ENCODE results near the gene SNX6.

GRCh38 chr14:34616360-34616759 lies 13.6 kb downstream of the SNX6 start:
- TF ChIP-seq POLR2A (IDR thresholded peaks at IDR 0.05) (no peak), CTCF (IDR thresholded peaks at IDR 0.05 in 8 of 11, conservative IDR thresholded peaks at IDR 0.05 in 3 of 11) (no peak)
